Measurements from ENCODE around the gene CPNE7. TPM values are rescaled to one million over a fixed set of nuclear protein-coding genes. Genes with fewer than 3 reads are reported as not detected.

CPNE7 gene
- total and polyA plus RNA-seq, 5 experiments from 2014 or later: 0.23 to 0.53 TPM; not detected in 3

DNA sequence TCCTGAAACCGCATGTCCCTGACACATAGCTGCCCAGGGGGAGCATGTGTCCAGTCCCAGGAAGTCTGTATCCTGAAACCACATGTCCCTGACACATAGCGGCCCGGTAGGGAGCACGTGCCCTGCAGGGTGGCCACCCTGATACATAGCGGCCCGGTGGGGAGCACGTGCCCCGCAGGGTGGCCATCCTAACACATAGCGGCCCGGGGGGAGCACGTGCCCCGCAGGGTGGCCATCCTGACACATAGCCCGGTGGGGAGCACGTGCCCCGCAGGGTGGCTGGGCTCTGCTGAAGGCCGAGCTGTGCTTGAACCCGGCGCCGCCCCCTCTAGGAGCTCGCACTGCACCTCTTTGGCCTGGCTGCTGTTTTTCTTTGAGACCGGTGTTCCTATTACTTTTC lies 33.8 kb upstream of the CPNE7 start:
- H3K4me1 Mint-ChIP-seq: peaks cover 0 to 5% (median 0%) of the 10 kb centered on the region in 4 donors
- POLR2A ChIA-PET: interaction anchor here (2.2 kb wide), 1 partner anchor 16 kb away, joined by 8 read pairs; no protein-coding TSS in a partner anchor
- no peak for DNase-seq
- H3K36me3 Mint-ChIP-seq: peaks cover 0 to 35% (median 2%) of the 10 kb centered on the region in 3 donors
- no peaks in the 10 kb centered on the region for H3K27me3 Mint-ChIP-seq
- ATAC-seq: no peak
- no peaks in the 10 kb centered on the region for H3K9me3 Mint-ChIP-seq
- H3K4me3 Mint-ChIP-seq: no peak overlapping the region
- peak overlapping the region in 1 of 10 donors; percentile 47 for H3K27ac Mint-ChIP-seq

DNA sequence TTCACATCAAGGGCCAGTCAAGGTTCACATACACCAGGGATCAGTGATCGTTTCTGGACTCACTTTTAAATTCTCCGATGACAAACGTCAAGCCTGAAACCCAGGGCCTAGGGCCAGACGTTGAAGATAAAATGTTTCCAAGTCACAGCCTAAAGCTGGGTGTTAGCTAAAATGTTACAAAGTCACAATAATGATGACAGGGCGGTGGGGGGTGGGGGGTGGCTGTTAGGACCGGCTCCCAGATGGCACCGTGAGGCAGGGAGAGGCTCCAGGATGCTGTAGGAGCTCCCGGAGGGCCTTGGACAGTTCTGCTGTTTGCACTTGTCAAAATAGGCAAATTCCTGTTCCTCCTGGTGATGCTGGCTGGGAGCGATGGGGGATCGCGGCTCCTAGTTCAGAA lies 31.4 kb upstream of the CPNE7 start:
- Mint-ChIP-seq H3K4me1 (peaks cover 3 to 17% (median 8%) of the 10 kb centered on the region in 4 donors), H3K27me3 (no peaks in the 10 kb centered on the region), H3K9me3 (no peaks in the 10 kb centered on the region), H3K4me3 (no peak overlapping the region), H3K27ac (no peak overlapping the region), H3K36me3 (peaks cover 0 to 37% (median 5%) of the 10 kb centered on the region in 3 donors)
- DNase-seq: no peak
- ATAC-seq: no peak
- POLR2A ChIA-PET: no interaction called here

DNA sequence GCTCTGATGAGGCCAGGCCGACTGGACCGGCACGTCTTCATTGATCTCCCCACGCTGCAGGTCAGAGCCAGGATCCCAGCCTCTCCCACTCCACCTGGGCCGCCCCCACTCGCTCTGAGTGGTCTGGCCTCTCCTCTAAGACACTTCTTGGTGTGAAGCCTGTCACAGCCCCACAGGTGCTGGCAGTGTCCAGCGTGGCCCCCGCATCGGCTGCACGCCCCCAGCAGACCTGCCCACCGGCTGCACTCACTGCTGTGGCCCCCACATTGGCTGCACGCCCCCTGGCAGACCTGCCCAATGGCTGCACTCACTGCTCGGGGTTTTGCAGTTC lies 30.9 kb upstream of the CPNE7 start:
- peak overlapping the region in 1 of 10 donors; percentile 53 for H3K27ac Mint-ChIP-seq
- no peaks in the 10 kb centered on the region for H3K27me3 Mint-ChIP-seq
- no peak overlapping the region for H3K4me3 Mint-ChIP-seq
- ATAC-seq (no peak), DNase-seq (no peak)
- peaks cover 9 to 22% (median 14%) of the 10 kb centered on the region in 4 donors for H3K4me1 Mint-ChIP-seq
- POLR2A ChIA-PET: no interaction called here
- no peaks in the 10 kb centered on the region for H3K9me3 Mint-ChIP-seq
- peaks cover 0 to 42% (median 5%) of the 10 kb centered on the region in 3 donors for H3K36me3 Mint-ChIP-seq

DNA sequence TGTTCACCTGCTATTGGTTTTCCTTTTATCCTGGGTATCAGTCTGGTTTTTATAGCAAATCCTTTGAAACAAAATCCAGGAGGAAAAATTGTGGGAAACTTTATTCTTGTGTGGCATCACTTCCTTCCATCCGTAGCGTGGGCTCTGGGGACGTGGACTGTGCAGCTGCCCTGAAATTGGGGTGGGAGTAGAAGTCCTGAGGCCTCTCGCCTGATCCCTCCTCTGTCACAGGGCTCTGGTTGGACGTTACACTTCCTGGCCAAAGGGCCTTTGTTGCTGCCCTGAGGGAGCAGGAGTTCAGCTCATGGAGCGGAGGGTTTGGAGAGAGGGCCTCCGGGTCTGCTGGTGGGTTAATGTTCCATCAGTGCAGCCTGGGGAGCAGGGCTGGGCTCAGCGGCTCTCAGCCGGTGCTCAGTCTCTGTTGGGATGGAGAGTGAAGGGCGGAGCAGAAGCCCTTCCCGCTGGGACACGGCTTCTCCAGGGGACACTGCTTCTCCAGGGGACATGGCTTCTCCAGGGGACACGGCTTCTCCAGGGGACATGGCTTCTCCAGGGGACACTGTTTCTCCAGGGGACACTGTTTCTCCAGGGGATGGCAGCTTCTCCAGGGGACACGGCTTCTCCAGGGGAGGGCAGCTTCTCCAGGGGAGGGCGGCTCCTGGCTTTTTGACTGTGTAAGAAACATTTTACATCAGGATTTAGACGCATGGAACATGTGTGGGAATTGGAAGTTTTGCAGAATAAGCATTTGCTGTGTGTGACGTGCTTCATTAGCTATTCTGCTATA lies 30.3 kb upstream of the CPNE7 start:
- Mint-ChIP-seq H3K4me1 (peaks cover 9 to 28% (median 19%) of the 10 kb centered on the region in 4 donors), H3K9me3 (no peaks in the 10 kb centered on the region), H3K4me3 (no peak overlapping the region), H3K27me3 (no peaks in the 10 kb centered on the region), H3K36me3 (peaks cover 0 to 44% (median 5%) of the 10 kb centered on the region in 3 donors), H3K27ac (no peak overlapping the region)
- DNase-seq (no peak), ATAC-seq (no peak)
- POLR2A ChIA-PET: interaction anchor here (0.5 to 1.0 kb wide), 4 partner anchors 8 to 245 kb away, joined by 3 to 7 read pairs (median 4); no protein-coding TSS in a partner anchor

DNA sequence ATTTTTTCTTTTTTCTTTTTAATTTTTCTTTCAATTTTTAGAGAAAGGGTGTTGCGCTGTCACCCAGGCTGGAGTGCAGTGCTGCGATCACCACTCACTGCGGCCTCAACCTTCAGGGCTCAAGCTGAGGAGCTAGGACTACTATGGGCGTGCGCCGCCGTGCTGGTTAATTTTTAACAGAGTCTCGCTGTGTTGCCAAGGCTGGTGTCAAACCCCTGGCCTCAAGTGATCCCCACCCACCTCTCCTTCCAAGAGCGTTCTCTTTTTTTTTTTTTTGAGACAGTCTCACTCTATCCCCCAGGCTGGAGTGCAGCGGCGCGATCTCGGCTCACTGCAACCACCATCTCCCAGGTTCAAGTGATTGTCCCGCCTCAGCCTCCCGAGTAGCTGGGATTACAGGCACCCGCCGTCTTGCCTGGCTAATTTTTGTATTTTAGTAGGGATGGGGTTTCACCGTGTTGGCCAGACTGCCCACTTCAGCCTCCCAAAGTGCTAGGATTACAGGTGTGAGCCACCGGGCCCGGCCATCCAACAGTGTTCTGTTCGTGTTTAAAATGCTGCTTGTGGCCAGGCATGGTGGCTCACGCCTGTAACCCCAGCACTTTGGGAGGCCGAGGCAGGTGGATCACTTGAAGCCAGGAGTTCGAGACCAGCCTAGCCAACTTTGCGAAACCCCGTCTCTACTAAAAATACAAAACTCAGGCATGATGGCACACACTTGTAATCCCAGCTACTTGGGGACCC lies 29.6 kb upstream of the CPNE7 start:
- Mint-ChIP-seq H3K27ac (peak overlapping the region in 2 of 10 donors; percentile 40 to 52), H3K27me3 (no peaks in the 10 kb centered on the region), H3K4me3 (no peak overlapping the region), H3K36me3 (peaks cover 0 to 42% (median 5%) of the 10 kb centered on the region in 3 donors), H3K9me3 (no peaks in the 10 kb centered on the region), H3K4me1 (peaks cover 9 to 36% (median 21%) of the 10 kb centered on the region in 4 donors)
- ATAC-seq (no peak), DNase-seq (no peak)
- POLR2A ChIA-PET: interaction anchor here (0.5 to 1.0 kb wide), 4 partner anchors 9 to 245 kb away, joined by 3 to 7 read pairs (median 4); no protein-coding TSS in a partner anchor

DNA sequence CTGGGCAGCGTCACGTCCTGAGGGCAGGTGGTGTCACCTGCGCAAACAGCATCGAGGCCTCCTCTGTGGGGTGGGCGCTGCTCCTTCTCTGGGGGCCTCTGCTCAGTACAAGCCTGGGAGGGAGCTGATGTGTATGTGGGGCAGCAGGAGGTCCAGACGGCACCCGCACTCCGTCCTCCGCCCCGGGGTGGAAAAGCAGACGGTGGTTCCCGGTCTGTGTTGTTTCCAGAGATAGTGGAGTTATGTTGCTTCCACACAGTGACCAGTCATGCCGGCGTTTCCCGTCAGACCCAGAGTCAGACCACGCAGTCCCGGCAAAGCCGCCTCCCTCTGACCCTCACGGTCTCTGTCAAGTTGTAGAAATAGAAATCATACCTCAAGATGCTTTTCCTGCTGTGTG lies 28.8 kb upstream of the CPNE7 start:
- DNase-seq (no peak), ATAC-seq (no peak)
- no peak overlapping the region for H3K4me3 Mint-ChIP-seq
- H3K27ac Mint-ChIP-seq: peak overlapping the region in 2 of 10 donors; percentile 31 to 46
- H3K36me3 Mint-ChIP-seq: peaks cover 0 to 43% (median 5%) of the 10 kb centered on the region in 3 donors
- no peaks in the 10 kb centered on the region for H3K27me3 Mint-ChIP-seq
- H3K9me3 Mint-ChIP-seq: no peaks in the 10 kb centered on the region
- POLR2A ChIA-PET: interaction anchor here (0.6 to 0.9 kb wide), 2 partner anchors 13 to 44 kb away, joined by 3 to 5 read pairs; no protein-coding TSS in a partner anchor
- H3K4me1 Mint-ChIP-seq: peaks cover 9 to 37% (median 22%) of the 10 kb centered on the region in 4 donors

DNA sequence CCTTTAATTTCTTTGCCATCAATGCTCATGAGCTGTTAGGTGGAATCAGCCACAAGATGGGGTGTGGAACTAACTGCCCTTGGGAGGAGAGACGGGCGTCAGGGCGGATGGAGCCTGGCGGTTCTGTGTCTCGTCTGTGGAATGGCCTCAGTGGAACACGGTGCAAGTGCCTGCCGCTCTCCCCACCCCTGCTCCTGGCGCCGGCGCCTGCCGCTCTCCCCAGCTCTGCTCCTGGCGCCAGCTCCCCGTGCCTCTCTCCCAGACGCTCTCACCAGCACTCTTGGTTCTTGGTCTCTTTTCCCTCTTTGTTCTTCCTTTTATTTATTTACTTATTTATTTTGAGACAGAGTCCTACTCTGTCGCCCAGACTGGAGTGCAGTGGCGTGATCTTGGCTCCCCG lies 28.3 kb upstream of the CPNE7 start:
- Mint-ChIP-seq H3K4me3 (no peak overlapping the region), H3K27ac (peak overlapping the region in 4 of 10 donors; percentile 4 to 72 (median 49)), H3K36me3 (peaks cover 0 to 48% (median 5%) of the 10 kb centered on the region in 3 donors), H3K4me1 (peaks cover 9 to 37% (median 22%) of the 10 kb centered on the region in 4 donors), H3K9me3 (no peaks in the 10 kb centered on the region), H3K27me3 (no peaks in the 10 kb centered on the region)
- DNase-seq: no peak
- ATAC-seq: no peak
- POLR2A ChIA-PET: interaction anchor here (0.6 to 0.9 kb wide), 2 partner anchors 13 to 44 kb away, joined by 3 to 5 read pairs; no protein-coding TSS in a partner anchor

DNA sequence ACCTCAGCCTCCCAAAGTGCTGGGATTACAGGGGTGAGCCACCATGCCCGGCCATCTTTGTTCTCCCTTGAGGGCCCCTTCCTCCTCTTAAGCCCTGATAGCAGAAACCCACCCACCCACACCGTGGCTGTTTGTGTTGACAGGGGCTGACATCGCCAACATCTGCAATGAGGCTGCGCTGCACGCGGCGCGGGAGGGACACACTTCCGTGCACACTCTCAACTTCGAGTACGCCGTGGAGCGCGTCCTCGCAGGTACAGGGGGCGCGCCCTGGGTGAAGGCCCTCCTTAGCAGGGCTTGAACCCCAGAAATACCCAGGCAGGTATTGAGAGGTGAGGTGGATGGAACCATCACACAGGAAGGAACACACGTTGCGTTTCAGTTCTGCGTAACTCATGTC lies 27.7 kb upstream of the CPNE7 start:
- peak overlapping the region in 8 of 10 donors; percentile 4 to 98 (median 56) for H3K27ac Mint-ChIP-seq
- no peak for DNase-seq
- peak overlapping the region in 3 of 10 donors; percentile 30 to 76 (median 43) for H3K4me3 Mint-ChIP-seq
- POLR2A ChIA-PET: no interaction called here
- peaks cover 9 to 37% (median 24%) of the 10 kb centered on the region in 4 donors for H3K4me1 Mint-ChIP-seq
- H3K27me3 Mint-ChIP-seq: no peaks in the 10 kb centered on the region
- peaks cover 0 to 49% (median 5%) of the 10 kb centered on the region in 3 donors for H3K36me3 Mint-ChIP-seq
- no peak for ATAC-seq
- H3K9me3 Mint-ChIP-seq: no peaks in the 10 kb centered on the region

DNA sequence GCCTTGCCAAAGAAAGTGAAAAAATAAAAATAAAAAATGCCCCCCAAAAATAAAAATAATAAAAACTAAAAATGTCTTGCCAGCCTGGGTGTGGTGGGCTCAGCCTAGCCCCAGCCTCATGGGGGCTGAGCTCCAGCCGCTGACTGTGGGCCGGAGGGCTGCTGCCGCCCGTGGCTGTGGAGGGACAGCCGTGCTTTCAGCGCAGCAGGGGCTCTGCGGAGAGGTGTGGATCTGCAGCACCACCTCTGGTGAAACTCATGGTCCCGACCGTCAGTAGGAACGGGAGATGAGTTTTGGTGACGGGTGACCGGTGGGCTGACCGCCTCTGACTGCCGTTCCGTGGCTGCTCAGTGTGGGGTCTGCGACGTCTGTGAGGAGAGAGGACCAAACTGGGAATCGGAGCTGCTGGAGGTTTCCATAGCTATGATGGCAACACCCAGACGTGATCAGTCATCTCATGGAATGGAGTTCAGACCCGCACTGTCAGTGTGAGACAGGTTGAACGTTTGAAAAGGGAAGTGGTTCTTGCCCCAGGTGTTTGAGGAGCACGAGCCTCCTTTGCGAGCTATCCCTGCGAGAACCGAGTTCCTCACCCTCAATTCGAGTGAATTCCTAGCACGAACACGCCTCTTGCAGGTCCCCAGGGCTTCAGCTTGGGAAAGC lies 27.1 kb upstream of the CPNE7 start:
- peak; percentile 55 to 64 for ATAC-seq
- Mint-ChIP-seq H3K36me3 (peaks cover 0 to 49% (median 5%) of the 10 kb centered on the region in 3 donors), H3K27me3 (no peaks in the 10 kb centered on the region), H3K27ac (peak overlapping the region; percentile 86 to 99 (median 96)), H3K4me3 (peak overlapping the region; percentile 33 to 91 (median 78)), H3K9me3 (no peaks in the 10 kb centered on the region), H3K4me1 (peaks cover 9 to 35% (median 24%) of the 10 kb centered on the region in 4 donors)
- DNase-seq: no peak
- POLR2A ChIA-PET: interaction anchor here (0.6 to 2.5 kb wide), 11 partner anchors 9 to 113 kb away, joined by 3 to 15 read pairs (median 4); partner anchors contain the start of genes RPL13 and SPG7

DNA sequence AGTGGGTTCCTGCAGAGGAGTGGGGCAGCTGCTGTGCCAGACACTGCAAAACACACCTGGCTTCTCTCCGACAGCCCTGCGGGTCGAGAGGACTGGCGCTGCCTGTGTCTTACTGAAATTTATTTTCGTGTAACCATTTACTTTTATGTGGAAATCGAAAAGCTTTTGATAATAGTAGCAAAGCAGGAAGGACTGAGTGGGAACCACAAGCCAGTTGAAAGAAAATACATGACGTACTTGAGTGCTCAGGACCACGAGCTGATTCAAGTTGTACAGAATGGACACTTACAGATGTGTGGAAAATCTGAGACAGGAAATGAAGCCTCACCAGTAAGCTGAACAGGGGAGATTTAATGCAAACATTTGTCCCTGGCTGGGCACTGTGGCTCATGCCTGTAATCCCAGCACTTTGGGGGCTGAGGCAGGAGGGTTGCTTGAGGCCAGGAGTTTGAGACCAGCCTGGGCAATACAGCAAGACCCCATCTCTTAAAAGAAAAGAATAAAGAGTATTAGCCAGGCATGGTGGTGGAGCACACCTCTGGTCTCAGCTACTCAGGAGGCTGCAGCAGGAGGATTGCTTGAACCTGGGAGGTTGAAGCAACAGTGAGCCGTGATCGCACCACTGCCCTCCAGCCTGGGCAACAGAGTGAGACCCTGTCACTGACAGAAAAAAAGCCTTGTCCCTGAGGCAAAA lies 26.4 kb upstream of the CPNE7 start:
- DNase-seq: peak in 7 of 10 donors; percentile 24 to 82 (median 61)
- peak; percentile 90 to 94 for ATAC-seq
- Mint-ChIP-seq H3K4me1 (peaks cover 9 to 35% (median 24%) of the 10 kb centered on the region in 4 donors), H3K4me3 (peak overlapping the region; percentile 33 to 91 (median 78)), H3K27me3 (no peaks in the 10 kb centered on the region), H3K9me3 (no peaks in the 10 kb centered on the region), H3K27ac (peak overlapping the region; percentile 86 to 99 (median 96)), H3K36me3 (peaks cover 0 to 52% (median 8%) of the 10 kb centered on the region in 3 donors)
- POLR2A ChIA-PET: interaction anchor here (0.6 to 2.5 kb wide), 13 partner anchors 9 to 1118 kb away, joined by 3 to 15 read pairs (median 4); partner anchors contain the start of genes RPL13 and SPG7

DNA sequence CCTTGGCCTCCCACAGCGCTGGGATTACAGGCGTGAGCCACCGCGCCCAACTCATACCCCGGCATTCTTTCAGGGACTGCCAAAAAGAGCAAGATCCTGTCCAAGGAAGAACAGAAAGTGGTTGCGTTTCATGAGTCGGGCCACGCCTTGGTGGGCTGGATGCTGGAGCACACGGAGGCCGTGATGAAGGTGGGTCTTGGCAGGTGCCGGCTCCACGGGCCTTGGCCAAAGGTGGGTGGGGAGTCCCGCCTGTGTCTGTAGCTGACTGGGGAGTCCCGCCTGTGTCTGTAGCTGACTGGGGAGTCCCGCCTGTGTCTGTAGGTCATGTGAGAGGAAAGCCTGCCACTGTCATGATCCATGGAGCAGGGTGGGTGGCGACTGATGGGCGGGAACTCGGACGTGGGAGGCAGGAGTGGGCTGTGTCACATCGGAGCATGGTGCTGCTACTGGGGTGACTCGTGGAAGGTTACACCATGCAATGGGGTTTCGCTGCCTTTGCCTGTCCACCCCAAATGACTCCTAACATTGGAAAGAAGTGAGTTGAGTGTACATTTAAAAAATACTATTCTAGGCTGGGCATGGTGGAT lies 25.0 kb upstream of the CPNE7 start:
- POLR2A ChIA-PET: interaction anchor here (0.6 to 2.5 kb wide), 2 partner anchors 9 to 43 kb away, joined by 3 to 13 read pairs; partner anchors contain the start of gene SPG7
- peak overlapping the region in 1 of 10 donors; percentile 76 for H3K4me3 Mint-ChIP-seq
- ATAC-seq (no peak), DNase-seq (no peak)
- no peaks in the 10 kb centered on the region for H3K27me3 Mint-ChIP-seq
- H3K9me3 Mint-ChIP-seq: no peaks in the 10 kb centered on the region
- H3K4me1 Mint-ChIP-seq: peaks cover 9 to 35% (median 24%) of the 10 kb centered on the region in 4 donors
- peaks cover 0 to 55% (median 8%) of the 10 kb centered on the region in 3 donors for H3K36me3 Mint-ChIP-seq
- H3K27ac Mint-ChIP-seq: peak overlapping the region in 8 of 10 donors; percentile 15 to 98 (median 60)

Data from naive thymus-derived CD8-positive, alpha-beta T cell (primary cell).